ENCODE measurements around the gene MORF4L2. TPM values are rescaled to one million over a fixed set of nuclear protein-coding genes. Genes with fewer than 3 reads are reported as not detected.
"Not testable (repeated sequence)": the region's sequence is repeated elsewhere in the genome, so short reads cannot be mapped to it uniquely, and the experiment has no call there.

Gene MORF4L2
- total RNA-seq, 2 donors from 2014 or later, result 287 to 313 TPM

DNA sequence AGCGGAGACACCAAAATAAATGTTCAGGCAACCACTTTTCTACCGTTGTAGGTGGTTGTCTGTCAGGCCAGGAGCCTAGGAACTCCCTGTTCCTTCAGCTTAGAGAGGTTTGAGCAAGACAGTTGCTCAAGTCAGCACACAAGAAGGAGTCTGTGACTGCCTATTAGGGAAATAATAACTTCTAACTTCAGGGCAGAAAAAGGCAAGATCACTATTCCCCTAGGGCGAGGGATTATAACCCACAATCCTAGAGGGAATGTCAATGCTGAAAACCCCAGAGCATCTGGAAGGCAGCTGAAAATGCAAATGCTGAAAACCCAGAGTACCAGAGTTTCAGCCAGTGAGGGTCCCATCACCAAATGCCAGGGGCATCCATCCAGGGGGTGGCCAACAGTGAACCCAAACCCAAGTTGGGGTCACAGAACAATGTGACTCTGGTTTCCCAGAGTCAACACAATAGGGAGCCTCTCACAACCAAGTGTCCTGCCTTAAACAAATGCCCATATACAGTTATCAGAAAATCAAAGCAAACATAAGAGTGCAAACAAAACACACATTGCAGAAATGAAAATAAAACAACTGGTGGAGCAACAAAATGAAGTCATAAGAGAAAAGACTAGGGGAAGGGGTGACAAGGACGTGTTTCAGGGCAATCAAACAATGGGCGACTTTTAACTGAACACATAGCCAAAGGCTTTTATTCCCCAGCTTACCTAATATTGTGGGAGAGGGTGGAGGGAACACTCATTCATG is 27.6 kb downstream of the MORF4L2 start:
- TF ChIP-seq POLR2A (IDR thresholded peaks at IDR 0.05) (no peak), POLR2AphosphoS5 (IDR thresholded peaks at IDR 0.05) (no peak)
- TF ChIP-seq, protein P1, sequence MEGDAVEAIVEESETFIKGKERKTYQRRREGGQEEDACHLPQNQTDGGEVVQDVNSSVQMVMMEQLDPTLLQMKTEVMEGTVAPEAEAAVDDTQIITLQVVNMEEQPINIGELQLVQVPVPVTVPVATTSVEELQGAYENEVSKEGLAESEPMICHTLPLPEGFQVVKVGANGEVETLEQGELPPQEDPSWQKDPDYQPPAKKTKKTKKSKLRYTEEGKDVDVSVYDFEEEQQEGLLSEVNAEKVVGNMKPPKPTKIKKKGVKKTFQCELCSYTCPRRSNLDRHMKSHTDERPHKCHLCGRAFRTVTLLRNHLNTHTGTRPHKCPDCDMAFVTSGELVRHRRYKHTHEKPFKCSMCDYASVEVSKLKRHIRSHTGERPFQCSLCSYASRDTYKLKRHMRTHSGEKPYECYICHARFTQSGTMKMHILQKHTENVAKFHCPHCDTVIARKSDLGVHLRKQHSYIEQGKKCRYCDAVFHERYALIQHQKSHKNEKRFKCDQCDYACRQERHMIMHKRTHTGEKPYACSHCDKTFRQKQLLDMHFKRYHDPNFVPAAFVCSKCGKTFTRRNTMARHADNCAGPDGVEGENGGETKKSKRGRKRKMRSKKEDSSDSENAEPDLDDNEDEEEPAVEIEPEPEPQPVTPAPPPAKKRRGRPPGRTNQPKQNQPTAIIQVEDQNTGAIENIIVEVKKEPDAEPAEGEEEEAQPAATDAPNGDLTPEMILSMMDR (IDR thresholded peaks at IDR 0.05), result no peak
- H3K4me3 ChIP-seq, result no peak overlapping the region
- peak overlapping the region in 1 of 2 donors; percentile 46 for H3K27ac ChIP-seq
- H3K27me3 ChIP-seq (replicated peaks; ENCODE audit: insufficient read depth), result no peaks in the 10 kb centered on the region
- no peaks in the 10 kb centered on the region for H3K9me3 ChIP-seq
- H3K36me3 ChIP-seq, result no peaks in the 10 kb centered on the region
- H3K4me1 ChIP-seq (replicated peaks), result no peaks in the 10 kb centered on the region
- DNase-seq (ENCODE audit: low spot score), result no peak
- intact Hi-C loops (cut with DNase I), result no loop called here
- 75% methylated on average over 3 of the region's 5 CpGs for WGBS

DNA sequence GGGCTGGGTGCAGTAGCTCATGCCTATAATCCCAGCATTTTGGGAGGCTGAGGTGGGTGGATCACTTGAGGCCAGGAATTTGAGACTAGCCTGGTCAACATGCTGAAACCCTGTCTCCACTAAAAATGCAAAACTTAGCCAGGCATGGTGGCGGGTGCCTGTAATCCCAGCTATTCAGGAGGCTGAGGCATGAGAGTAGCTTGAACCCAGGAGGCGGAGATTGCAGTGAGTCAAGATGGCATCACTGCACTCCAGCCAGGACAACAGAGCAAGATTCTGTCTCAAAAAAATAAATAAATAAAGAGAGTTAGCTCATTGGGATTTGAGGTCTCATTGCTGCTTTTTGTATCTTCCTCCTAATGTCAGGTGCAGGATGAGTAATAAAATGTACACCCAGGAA is 29.4 kb downstream of the MORF4L2 start:
- intact Hi-C loops (cut with DNase I); H3K27me3 ChIP-seq (replicated peaks; ENCODE audit: insufficient read depth); H3K4me3 ChIP-seq; DNase-seq (ENCODE audit: low spot score); H3K27ac ChIP-seq; H3K36me3 ChIP-seq; H3K9me3 ChIP-seq; H3K4me1 ChIP-seq (replicated peaks): not testable (repeated sequence)
- WGBS, result 95% methylated on average over 2 of the region's 2 CpGs

DNA sequence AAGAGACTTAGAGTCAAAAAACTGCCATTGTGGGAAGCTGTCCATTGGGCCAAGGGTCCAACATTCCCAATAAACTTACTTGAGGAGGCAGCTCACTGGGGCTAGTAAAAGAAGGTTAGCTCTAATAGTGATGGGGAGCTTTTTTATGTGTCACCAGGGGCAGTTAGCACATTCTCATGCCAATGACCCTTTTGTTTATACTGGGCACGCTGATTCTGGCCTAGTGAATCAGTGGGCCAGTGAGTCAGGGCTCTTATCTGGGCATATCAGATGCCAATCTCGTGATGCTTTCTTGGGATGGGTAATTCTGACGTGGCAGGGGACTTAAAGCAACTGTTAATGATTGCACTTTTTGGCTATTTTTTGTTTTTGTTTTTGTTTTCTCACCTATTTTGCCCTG is 29.9 kb downstream of the MORF4L2 start:
- 63% methylated on average over 3 of the region's 3 CpGs for WGBS
- H3K4me1 ChIP-seq (replicated peaks), result no peaks in the 10 kb centered on the region
- intact Hi-C loops (cut with DNase I), result no loop called here

DNA sequence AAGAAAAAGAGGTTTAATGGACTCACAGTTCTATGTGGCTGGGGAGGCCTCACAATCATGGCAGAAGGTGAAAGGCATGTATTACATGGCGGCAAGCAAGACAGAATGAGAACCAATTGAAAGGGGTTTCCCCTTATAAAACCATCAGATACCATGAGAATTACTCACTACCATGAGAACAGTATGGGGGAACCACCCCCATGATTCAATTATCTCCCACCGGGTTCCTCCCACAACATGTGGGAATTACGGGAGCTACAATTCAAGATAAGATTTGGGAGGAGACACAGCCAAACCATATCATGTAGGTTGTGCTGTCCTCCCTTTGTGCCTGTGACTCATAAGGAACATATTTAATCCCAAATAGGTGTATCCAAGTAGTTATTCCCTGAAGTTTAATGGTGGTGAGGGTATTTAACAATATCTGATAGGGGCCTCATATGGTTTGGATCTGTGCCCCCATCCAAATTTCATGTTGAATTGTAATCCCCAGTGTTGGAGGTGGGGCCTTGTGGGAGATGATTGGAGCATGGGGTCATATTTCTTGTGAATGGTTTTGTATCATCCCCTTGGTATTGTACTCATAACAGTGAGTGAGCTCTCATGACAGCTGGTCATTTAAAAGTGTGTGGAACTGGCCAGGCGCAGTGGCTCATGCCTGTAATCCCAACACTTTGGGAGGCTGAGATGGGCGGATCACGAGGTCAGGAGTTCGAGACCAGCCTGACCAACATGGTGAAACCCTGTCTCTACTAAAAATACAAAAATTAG is 31.1 kb downstream of the MORF4L2 start:
- H3K36me3 ChIP-seq; H3K27ac ChIP-seq; DNase-seq (ENCODE audit: low spot score); H3K4me1 ChIP-seq (replicated peaks); intact Hi-C loops (cut with DNase I); H3K9me3 ChIP-seq; H3K4me3 ChIP-seq; H3K27me3 ChIP-seq (replicated peaks; ENCODE audit: insufficient read depth): not testable (repeated sequence)
- 99% methylated on average over 7 of the region's 7 CpGs for WGBS

More for the DNA sequence above, 29.9 kb downstream of the MORF4L2 start:
- no peak for DNase-seq (ENCODE audit: low spot score)
- H3K27me3 ChIP-seq (replicated peaks; ENCODE audit: insufficient read depth), result no peaks in the 10 kb centered on the region
- H3K9me3 ChIP-seq, result no peaks in the 10 kb centered on the region
- TF ChIP-seq POLR2AphosphoS5 (IDR thresholded peaks at IDR 0.05) (no peak), POLR2A (IDR thresholded peaks at IDR 0.05) (no peak)
- TF ChIP-seq, protein P1 (IDR thresholded peaks at IDR 0.05), result no peak
- H3K4me3 ChIP-seq, result no peak overlapping the region
- H3K27ac ChIP-seq, result no peak overlapping the region
- H3K36me3 ChIP-seq, result no peaks in the 10 kb centered on the region

DNA sequence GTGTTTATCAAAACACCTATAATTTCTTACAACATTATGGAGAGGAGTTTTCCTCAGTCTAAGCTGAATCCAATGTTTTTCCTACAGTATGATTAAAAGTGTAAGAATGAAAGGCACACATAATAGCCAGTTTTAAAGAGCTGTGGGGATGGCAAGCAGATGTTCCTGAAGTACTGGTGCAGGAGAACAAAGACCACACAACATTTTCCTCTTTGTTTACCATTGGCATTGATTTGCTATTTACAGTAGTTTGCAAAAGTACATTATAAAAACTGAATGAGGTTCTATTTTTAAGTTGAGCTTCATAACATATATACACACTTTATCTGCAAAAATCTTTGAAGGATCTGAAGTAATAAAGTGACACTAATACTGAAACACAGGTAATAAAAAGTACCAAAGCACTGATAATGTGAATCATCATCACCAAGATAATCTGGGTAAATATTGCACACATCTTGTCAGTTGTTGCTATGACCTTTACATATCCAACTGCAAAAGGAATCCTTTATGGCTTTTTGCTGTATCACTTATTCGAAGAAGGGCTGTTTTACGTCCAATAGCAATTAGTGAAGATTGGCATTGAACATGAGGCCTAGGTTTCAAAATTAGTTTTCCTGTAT is 35.2 kb downstream of the MORF4L2 start:
- H3K27ac ChIP-seq, result no peak overlapping the region
- no peaks in the 10 kb centered on the region for H3K27me3 ChIP-seq (replicated peaks; ENCODE audit: insufficient read depth)
- H3K4me3 ChIP-seq, result no peak overlapping the region
- TF ChIP-seq POLR2A (IDR thresholded peaks at IDR 0.05), result no peak
- TF ChIP-seq POLR2AphosphoS5 (IDR thresholded peaks at IDR 0.05), result no peak
- TF ChIP-seq, protein P1 (IDR thresholded peaks at IDR 0.05), result no peak
- WGBS, result 93% methylated on average over 2 of the region's 2 CpGs
- intact Hi-C loops (cut with DNase I), result no loop called here
- no peaks in the 10 kb centered on the region for H3K36me3 ChIP-seq
- no peaks in the 10 kb centered on the region for H3K4me1 ChIP-seq (replicated peaks)
- H3K9me3 ChIP-seq, result no peaks in the 10 kb centered on the region
- DNase-seq (ENCODE audit: low spot score), result no peak
